Trophoblast cell (in vitro differentiated cells and primary cell): ENCODE data around the gene FAM117A.

Experiments
- DNase-seq, 2 donors: peaks; one replicate each; pipeline ENCODE4 v3.0.0-alpha.2; 2016
- H2AFZ ChIP-seq: 2 replicates; pipeline ENCODE4 v1.6.1; 2013; ENCODE audit warnings: low read length, moderate library complexity, mild to moderate bottlenecking; ENCODE audit not compliant: insufficient read depth, poor library complexity
- H2AK5ac ChIP-seq: 2 replicates; pipeline ENCODE4 v1.6.1; 2013; ENCODE audit warnings: mild to moderate bottlenecking, low read length
- H2BK120ac ChIP-seq: 2 replicates; pipeline ENCODE4 v1.6.1; 2013; ENCODE audit warnings: low read length, mild to moderate bottlenecking, moderate library complexity; ENCODE audit not compliant: insufficient read depth, poor library complexity
- H2BK12ac ChIP-seq: 2 replicates; pipeline ENCODE4 v1.6.1; 2013; ENCODE audit warnings: mild to moderate bottlenecking, low read length, moderate library complexity
- H2BK5ac ChIP-seq: 2 replicates; pipeline ENCODE4 v1.6.1; 2013; ENCODE audit warnings: low read length, low read depth, moderate library complexity, mild to moderate bottlenecking; ENCODE audit not compliant: poor library complexity
- H3K14ac ChIP-seq: 2 replicates; pipeline ENCODE4 v1.6.1; 2013; ENCODE audit warnings: mild to moderate bottlenecking, low read length
- H3K18ac ChIP-seq: 2 replicates; pipeline ENCODE4 v1.6.1; 2013; ENCODE audit warnings: mild to moderate bottlenecking, low read length
- H3K23ac ChIP-seq: 2 replicates; pipeline ENCODE4 v1.6.1; 2013; ENCODE audit warnings: low read length
- H3K27ac ChIP-seq: 2 replicates; pipeline ENCODE4 v1.5.1; 2013; ENCODE audit warnings: low read depth, mild to moderate bottlenecking, inconsistent platforms, low read length, moderate library complexity
- H3K27me3 ChIP-seq: 2 replicates; pipeline ENCODE4 v1.6.1; 2013; ENCODE audit warnings: inconsistent platforms, mild to moderate bottlenecking, low read length, moderate library complexity; ENCODE audit not compliant: insufficient read depth
- H3K36me3 ChIP-seq, 2 experiments: 1 replicate in 1 of 2; 2 replicates in 1 of 2; pipeline ENCODE4 v1.6.1; 2013; ENCODE audit warnings: low read length in 2 of 2, mild to moderate bottlenecking in 2 of 2, moderate library complexity in 1 of 2; ENCODE audit not compliant: insufficient read depth in 2 of 2, control insufficient read depth in 1 of 2
- H3K4ac ChIP-seq: 2 replicates; pipeline ENCODE4 v1.6.1; 2013; ENCODE audit warnings: low read depth, mild to moderate bottlenecking, low read length, moderate library complexity
- H3K4me1 ChIP-seq, 2 experiments: 1 replicate in 1 of 2; 2 replicates in 1 of 2; pipeline ENCODE4 v1.6.1; 2013; ENCODE audit warnings: low read length in 2 of 2, mild to moderate bottlenecking in 2 of 2, moderate library complexity in 1 of 2; ENCODE audit not compliant: insufficient read depth in 2 of 2, control insufficient read depth in 1 of 2
- H3K4me2 ChIP-seq: 2 replicates; pipeline ENCODE4 v1.6.1; 2013; ENCODE audit warnings: inconsistent platforms, mild to moderate bottlenecking, low read length, moderate library complexity
- H3K4me3 ChIP-seq: 2 replicates; pipeline ENCODE4 v1.5.1; 2013; ENCODE audit warnings: mild to moderate bottlenecking, low read depth, low read length, inconsistent platforms
- H3K79me1 ChIP-seq: one replicate; pipeline ENCODE4 v1.6.1; 2013; ENCODE audit warnings: low read length
- H3K79me2 ChIP-seq: 2 replicates; pipeline ENCODE4 v1.6.1; 2013; ENCODE audit warnings: low read length, mild to moderate bottlenecking; ENCODE audit not compliant: control insufficient read depth, insufficient read depth, poor library complexity
- H3K9ac ChIP-seq: 2 replicates; pipeline ENCODE4 v1.6.1; 2013; ENCODE audit warnings: mild to moderate bottlenecking, low read length
- H3K9me3 ChIP-seq: 2 replicates; pipeline ENCODE4 v1.6.1; 2013; ENCODE audit warnings: low read depth, mild to moderate bottlenecking, control low read depth, inconsistent platforms, low read length; ENCODE audit not compliant: insufficient read depth
- H4K12ac ChIP-seq: 2 replicates; pipeline ENCODE4 v1.6.1; 2013; ENCODE audit warnings: low read depth, mild to moderate bottlenecking, low read length, moderate library complexity
- H4K8ac ChIP-seq: 2 replicates; pipeline ENCODE4 v1.6.1; 2013; ENCODE audit warnings: low read depth, mild to moderate bottlenecking, low read length, moderate library complexity
- H4K91ac ChIP-seq: one replicate; pipeline ENCODE4 v1.6.1; 2013; ENCODE audit warnings: low read depth, mild to moderate bottlenecking, low read length, moderate library complexity
- WGBS: extraction: QIAGEN DNeasy Blood & Tissue Kit; methylation state at CpG from one replicate; pipeline ENCODE4 v1.1.7; 2013; ENCODE audit warnings: missing lambda C conversion rate; ENCODE audit not compliant: insufficient read length, insufficient coverage; ENCODE audit errors: extremely low coverage; 5-methylcytosine and 5-hydroxymethylcytosine counted together

The FAM117A gene

DNA sequence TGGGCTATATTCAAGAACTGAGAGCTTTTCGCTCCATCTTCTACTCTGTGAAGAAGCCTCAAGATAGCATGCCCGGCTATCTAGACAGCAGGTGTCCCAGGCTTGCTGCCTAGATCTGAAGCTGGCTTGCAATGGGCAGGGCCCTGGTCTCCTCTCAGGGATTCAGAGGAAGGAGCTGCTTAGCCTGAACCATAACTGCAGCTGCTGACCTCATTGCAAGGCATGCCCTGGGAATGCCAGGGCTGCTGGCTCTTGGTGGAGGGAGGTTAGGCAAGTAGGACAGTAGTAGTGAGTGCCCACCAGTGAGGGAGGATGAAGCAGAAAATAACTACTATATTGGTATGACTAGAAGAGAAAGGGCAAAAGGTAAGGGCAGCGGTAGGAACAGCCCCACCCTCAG lies 34.9 kb downstream of the FAM117A start:
- Histone ChIP-seq H3K79me1 (no peaks in the 10 kb centered on the region), H3K36me3 (no peaks in the 10 kb centered on the region), H2BK12ac (no peak overlapping the region), H3K4ac (no peak overlapping the region), H3K79me2 (no peaks in the 10 kb centered on the region), H2BK120ac (no peak overlapping the region), H3K9ac (peak overlapping the region; percentile 5), H3K18ac (no peak overlapping the region), H3K27ac (no peak overlapping the region), H4K12ac (no peak overlapping the region), H3K23ac (peak overlapping the region; percentile 25), H2AK5ac (no peak overlapping the region), H4K91ac (no peak overlapping the region), H3K4me2 (no peak overlapping the region), H3K14ac (no peak overlapping the region), H3K4me3 (no peak overlapping the region), H3K27me3 (no peaks in the 10 kb centered on the region), H3K4me1 (no peaks in the 10 kb centered on the region), H2BK5ac (no peak overlapping the region), H3K9me3 (no peaks in the 10 kb centered on the region), H4K8ac (no peak overlapping the region), H2AFZ (no peak overlapping the region)
- no CpG with 5 or more reads among the region's 3 CpGs for WGBS
- DNase-seq, result no peak

DNA sequence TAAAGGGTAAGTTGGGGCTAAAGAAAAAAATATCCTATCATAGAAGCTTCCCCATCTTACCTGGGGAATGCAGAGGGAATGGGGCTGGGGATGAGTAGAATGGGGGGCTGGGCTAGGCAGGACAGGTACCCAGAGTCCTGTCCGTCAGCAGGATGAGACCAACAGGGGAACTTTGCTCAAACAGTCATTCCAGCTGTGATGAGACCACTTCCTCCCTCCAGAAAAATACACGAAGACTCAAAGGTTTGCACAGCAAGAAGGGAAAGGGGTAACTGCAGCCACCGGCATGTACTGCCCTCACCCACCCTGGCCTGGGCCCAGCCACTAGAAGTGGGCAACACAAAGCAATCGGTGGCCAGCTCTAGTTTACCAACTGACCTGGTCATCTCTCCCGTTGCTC lies 35.5 kb downstream of the FAM117A start:
- no peak overlapping the region for H3K4me3 ChIP-seq
- no peaks in the 10 kb centered on the region for H3K4me1 ChIP-seq
- no peak overlapping the region for H3K23ac ChIP-seq
- no peak overlapping the region for H2AK5ac ChIP-seq
- no peak overlapping the region for H4K91ac ChIP-seq
- no peaks in the 10 kb centered on the region for H3K27me3 ChIP-seq
- H2BK12ac ChIP-seq, result no peak overlapping the region
- H4K8ac ChIP-seq, result no peak overlapping the region
- DNase-seq, result no peak
- H3K14ac ChIP-seq, result no peak overlapping the region
- H3K4me2 ChIP-seq, result no peak overlapping the region
- H3K27ac ChIP-seq, result no peak overlapping the region
- H2AFZ ChIP-seq, result no peak overlapping the region
- whole genome bisulfite sequencing, result no CpG with 5 or more reads among the region's 5 CpGs
- no peaks in the 10 kb centered on the region for H3K36me3 ChIP-seq
- no peak overlapping the region for H4K12ac ChIP-seq
- H3K4ac ChIP-seq, result no peak overlapping the region
- no peak overlapping the region for H2BK120ac ChIP-seq
- no peaks in the 10 kb centered on the region for H3K79me2 ChIP-seq
- H3K18ac ChIP-seq, result no peak overlapping the region
- H3K79me1 ChIP-seq, result no peaks in the 10 kb centered on the region
- no peaks in the 10 kb centered on the region for H3K9me3 ChIP-seq
- H3K9ac ChIP-seq, result no peak overlapping the region
- H2BK5ac ChIP-seq, result no peak overlapping the region

DNA sequence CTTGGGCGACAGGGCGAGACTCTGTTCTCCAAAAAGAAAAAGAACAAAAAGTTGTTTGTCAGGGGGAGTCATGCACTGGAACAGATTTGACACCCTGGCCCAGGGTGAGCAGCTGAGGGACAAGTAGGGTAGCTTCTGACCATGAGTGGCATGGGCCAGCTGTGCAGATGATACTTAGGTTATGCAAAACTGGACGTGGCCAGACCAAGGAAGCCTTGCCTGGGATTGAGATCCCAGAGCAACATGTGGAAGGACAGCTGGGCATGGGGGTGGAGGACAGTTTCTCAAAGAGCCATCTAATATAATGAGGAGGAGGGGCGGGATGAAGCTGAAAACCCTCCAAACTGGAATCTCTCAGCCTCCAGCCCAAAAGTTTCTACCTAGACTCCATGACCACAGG lies 36.6 kb downstream of the FAM117A start:
- Histone ChIP-seq H2BK12ac (no peak overlapping the region), H3K4ac (no peak overlapping the region), H2AK5ac (no peak overlapping the region), H4K91ac (no peak overlapping the region), H3K4me1 (no peaks in the 10 kb centered on the region), H3K27ac (no peak overlapping the region), H3K79me1 (no peaks in the 10 kb centered on the region), H3K18ac (no peak overlapping the region), H4K12ac (no peak overlapping the region), H2BK120ac (no peak overlapping the region), H3K79me2 (no peaks in the 10 kb centered on the region), H3K9me3 (no peaks in the 10 kb centered on the region), H3K4me3 (no peak overlapping the region), H3K9ac (no peak overlapping the region), H3K14ac (no peak overlapping the region), H4K8ac (no peak overlapping the region), H2BK5ac (no peak overlapping the region), H3K4me2 (no peak overlapping the region), H3K23ac (no peak overlapping the region), H3K36me3 (peaks cover 0 to under 1% of the 10 kb centered on the region in 2 experiments), H3K27me3 (no peaks in the 10 kb centered on the region), H2AFZ (no peak overlapping the region)
- no CpG with 5 or more reads among the region's 4 CpGs for WGBS
- no peak for DNase-seq

DNA sequence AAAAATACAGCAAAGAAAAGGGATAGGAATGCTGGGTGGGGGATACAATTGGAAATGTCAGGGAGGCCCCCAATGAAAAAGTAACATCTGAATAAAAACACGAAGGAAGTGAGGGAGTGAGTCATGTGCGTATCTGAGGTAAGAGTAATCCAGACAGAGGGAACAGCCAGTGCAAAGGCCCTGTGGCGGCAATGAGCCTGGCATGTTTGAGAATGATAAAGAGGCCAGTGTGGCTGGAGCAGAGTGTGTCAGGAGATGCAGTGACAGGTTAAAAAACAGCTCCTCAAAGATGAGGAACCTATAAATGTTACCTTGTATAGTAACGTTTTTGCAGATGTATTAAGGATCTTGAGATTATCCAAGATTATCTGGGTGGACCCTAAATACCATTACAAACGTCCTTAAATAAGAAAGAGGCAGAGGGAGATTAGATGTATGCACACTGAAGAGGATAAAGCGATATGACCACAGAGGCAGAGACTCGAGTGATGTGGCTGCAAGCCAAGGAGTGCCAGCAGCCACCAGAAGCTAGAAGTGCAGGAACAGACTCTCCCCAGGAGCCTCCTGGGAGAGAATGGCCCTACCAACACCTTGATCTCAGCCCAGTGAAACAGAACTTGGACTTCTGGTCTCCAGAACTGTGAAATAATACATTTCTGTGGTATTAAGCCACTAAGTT lies 38.3 kb downstream of the FAM117A start:
- Histone ChIP-seq H2BK12ac (no peak overlapping the region), H4K12ac (no peak overlapping the region), H3K9me3 (no peaks in the 10 kb centered on the region), H3K4me2 (no peak overlapping the region), H3K14ac (no peak overlapping the region), H3K4me3 (no peak overlapping the region), H3K79me2 (no peaks in the 10 kb centered on the region), H4K8ac (no peak overlapping the region), H3K18ac (no peak overlapping the region), H4K91ac (no peak overlapping the region), H2AFZ (no peak overlapping the region), H3K23ac (no peak overlapping the region), H3K4ac (no peak overlapping the region), H3K27ac (no peak overlapping the region), H3K79me1 (no peaks in the 10 kb centered on the region), H3K4me1 (no peaks in the 10 kb centered on the region), H2BK5ac (no peak overlapping the region), H2BK120ac (no peak overlapping the region), H3K27me3 (no peaks in the 10 kb centered on the region), H3K36me3 (peaks cover 4% of the 10 kb centered on the region in 2 experiments), H2AK5ac (no peak overlapping the region), H3K9ac (no peak overlapping the region)
- no peak for DNase-seq
- no CpG with 5 or more reads among the region's 7 CpGs for WGBS
